DMS 273 treated with DMSO at 0.1 percent for 48 hours (cell line): ENCODE results near the gene C6orf118.

ENCODE experiments used
- DNase-seq: peaks from one replicate; lab custom pipeline; 2025; lab: John Stamatoyannopoulos, UW

The C6orf118 gene

GRCh38 chr6:165308926-165309731 lies at the start of gene C6orf118:
TSS of gene C6orf118 (minus strand) at chr6:165309605. CDS start at chr6:165309586, 19 bp downstream.
- DNase-seq, result peak; percentile 47

GRCh38 chr6:165345700-165346099 lies 36.3 kb upstream of the C6orf118 start:
- no peak for DNase-seq

- DNase-seq, result no peak
Observed at GRCh38 chr6:165340532-165340931, 31.1 kb upstream of the C6orf118 start.

- no peak for DNase-seq
Observed at GRCh38 chr6:165325609-165326008, 16.2 kb upstream of the C6orf118 start.

- no peak for DNase-seq
Observed at GRCh38 chr6:165321555-165322145, 12.2 kb upstream of the C6orf118 start.

- DNase-seq, result no peak
Observed at GRCh38 chr6:165321150-165321549, 11.7 kb upstream of the C6orf118 start.

GRCh38 chr6:165317723-165318122 lies 8.3 kb upstream of the C6orf118 start:
- no peak for DNase-seq

GRCh38 chr6:165306955-165307354 lies 2.5 kb downstream of the C6orf118 start:
- no peak for DNase-seq

- DNase-seq, result no peak
Observed at GRCh38 chr6:165301372-165302246, 7.8 kb downstream of the C6orf118 start.

- no peak for DNase-seq
Observed at GRCh38 chr6:165300422-165300936, 8.9 kb downstream of the C6orf118 start.

GRCh38 chr6:165298875-165299274 lies 10.5 kb downstream of the C6orf118 start:
- DNase-seq, result no peak

GRCh38 chr6:165298402-165298801 lies 11.0 kb downstream of the C6orf118 start:
- DNase-seq, result no peak

- no peak for DNase-seq
Observed at GRCh38 chr6:165292657-165293056, 16.7 kb downstream of the C6orf118 start.

- no peak for DNase-seq
Observed at GRCh38 chr6:165274611-165275010, 34.8 kb downstream of the C6orf118 start.

GRCh38 chr6:165272585-165272984 lies 36.8 kb downstream of the C6orf118 start:
- DNase-seq, result no peak

- no peak for DNase-seq
Observed at GRCh38 chr6:165268987-165269386, 40.4 kb downstream of the C6orf118 start.

- no peak for DNase-seq
Observed at GRCh38 chr6:165266621-165267020, 42.8 kb downstream of the C6orf118 start.

GRCh38 chr6:165266191-165266590 lies 43.2 kb downstream of the C6orf118 start:
- no peak for DNase-seq

GRCh38 chr6:165260462-165260861 lies 48.9 kb downstream of the C6orf118 start:
- DNase-seq, result no peak

- no peak for DNase-seq
Observed at GRCh38 chr6:165249808-165250207, 59.6 kb downstream of the C6orf118 start.

GRCh38 chr6:165245701-165246100 lies 63.7 kb downstream of the C6orf118 start:
- no peak for DNase-seq

GRCh38 chr6:165245287-165245686 lies 64.1 kb downstream of the C6orf118 start:
- no peak for DNase-seq
